HS-27A (cell line): ENCODE data around the gene ZNRF3.
"Not testable (repeated sequence)": the region's sequence is repeated elsewhere in the genome, so short reads cannot be mapped to it uniquely, and the experiment has no call there.

ENCODE experiments used
- DNase-seq: peaks from one replicate; pipeline ENCODE4 v3.0.0-alpha.2; 2012; ENCODE audit warnings: low read depth, missing footprints

The ZNRF3 gene

DNA sequence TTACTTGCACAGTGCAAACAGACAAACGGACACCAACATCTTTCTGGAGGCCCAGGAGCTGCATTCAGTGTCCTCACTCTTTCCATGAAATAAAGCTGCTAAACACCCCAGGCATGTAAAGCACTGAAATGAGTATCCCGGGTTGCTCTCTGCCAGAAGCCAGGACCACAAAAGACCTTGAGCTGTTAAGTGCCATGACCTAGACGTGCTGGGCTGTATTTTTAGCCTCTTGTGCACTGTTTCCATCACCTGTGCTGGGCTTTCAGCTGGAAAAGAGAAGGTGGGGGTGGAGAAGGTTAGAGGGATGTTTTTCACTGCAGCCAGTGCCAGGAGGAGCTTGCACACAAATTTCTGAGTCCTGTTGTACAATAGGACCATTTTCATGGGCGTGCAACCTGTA, 186.1 kb downstream of the ZNRF3 start:
- DNase-seq: no peak

DNA sequence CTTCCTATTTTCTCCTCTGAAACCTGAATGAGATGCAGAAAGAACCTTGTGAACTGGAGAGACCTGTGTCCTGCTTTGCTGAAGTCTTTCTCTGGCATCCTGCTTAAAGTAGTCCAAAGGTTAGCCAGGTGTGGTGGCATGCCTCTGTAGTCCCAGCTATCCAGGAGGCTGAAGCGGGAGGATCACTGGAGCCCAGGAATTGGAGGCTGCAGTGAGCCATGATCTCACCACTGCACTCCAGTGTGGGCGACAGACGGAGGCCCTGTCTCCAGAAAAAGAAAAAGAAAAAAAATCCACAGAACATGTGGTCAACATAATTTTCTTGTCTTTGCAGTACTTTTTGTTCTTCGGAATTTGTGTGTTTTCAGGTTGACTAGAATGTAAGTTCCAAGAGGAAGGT, 187.1 kb downstream of the ZNRF3 start:
- DNase-seq: no peak

DNA sequence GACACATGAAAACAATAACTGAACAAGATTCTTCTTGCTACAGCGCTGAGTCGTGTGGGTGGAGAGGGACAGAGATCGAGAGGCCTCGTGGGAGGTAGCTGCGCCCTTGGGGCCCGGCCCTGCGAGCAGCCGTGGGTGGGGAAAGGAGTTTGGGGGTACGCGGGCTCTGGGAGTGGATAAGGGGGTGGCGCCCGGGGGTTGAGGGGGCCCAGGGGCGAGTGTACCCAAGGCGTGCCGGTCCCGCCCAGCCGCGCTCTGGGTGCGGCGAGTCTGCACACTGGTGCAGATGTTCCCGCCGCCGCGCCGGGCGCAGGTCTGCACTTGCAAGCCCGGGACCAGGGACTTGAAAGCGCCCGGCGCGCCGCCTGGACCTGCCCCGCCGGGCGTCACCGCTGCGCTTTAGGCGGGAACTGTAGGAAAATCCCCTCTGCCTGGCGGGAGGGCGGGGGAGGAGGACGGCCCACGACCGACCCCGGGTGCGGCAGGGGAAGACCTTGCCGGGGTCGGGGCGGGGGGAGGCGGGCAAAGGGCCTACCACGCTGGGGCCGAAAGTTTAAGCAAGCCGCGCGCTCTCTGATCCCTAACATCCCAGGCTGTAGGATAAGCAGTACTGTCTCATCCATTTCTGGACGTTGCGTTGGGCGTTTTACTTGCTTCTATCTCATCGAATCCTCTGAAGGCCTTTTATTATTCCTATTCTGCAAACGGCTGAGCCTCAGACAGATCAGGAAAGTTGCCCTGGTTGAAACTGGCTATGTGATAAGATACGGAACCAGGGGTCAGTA, 188.1 kb downstream of the ZNRF3 start:
- no peak for DNase-seq

DNA sequence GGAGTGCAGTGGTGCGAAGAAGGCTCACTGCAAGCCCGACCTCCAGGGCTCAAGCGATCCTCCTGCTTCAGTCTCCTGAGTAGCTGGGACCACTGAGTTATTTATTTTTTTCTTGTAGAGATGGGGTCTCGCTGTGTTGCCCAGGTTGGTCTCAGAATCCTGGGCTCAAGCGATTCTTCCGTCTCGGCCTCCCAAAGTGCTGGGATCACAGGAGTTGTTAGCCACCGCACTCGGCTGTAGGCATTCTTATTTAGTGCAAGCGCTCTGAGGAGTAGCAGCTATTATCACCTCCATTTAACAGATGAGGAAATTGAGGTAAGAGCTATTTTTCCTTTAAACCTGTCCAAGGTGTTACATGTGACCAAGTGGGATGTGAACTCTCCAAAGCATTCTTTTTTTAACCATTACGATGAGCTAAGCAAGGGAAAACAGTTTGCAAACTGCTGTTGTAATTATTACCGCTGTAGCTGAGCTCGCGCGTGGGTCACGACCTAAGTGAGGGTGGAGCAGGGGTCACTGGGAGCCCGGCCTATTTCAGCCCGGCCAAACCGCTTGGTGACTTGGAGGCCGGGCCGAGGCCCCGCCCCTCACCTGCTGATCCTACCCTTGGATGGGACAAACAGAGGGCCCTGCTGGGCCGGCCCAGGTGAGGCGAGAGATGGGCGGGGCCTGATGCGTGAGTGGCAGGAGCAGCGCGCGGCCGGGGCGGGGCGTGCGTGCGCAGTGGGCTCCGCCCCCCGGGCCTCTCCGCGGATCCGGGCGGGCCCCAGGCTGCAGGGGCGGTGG, 189.0 kb downstream of the ZNRF3 start:
- DNase-seq: no peak

DNA sequence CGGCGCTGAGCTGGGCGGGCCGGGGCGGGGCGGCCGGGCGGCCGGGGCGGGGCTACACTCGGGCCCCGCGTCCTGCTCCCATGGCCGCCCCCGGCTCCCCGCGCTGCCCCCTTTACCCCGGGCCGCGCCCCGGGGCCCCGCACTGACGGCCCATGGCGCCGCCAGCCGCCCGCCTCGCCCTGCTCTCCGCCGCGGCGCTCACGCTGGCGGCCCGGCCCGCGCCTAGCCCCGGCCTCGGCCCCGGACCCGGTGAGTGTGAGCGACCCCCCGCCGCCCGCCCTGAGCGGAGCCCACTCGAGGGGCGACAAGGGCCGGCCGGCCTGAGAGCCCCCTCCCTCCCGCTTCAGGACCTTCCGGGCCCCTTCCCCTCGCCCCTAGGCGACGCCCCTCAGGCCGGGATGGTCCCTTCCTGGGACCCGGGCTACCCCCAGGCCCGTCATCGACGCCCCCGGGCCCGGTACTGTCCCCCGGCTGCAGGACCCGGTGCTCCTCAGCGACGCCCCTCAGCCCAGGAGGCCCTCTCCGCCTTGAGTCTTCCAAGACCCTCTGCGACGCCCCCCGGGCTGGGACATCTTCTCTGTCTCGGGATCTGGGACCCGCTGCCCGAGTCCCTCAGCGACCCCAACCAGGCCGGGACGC, 189.7 kb downstream of the ZNRF3 start, which contains the start of gene KREMEN1:
TSS of gene KREMEN1 (plus strand) at position 57 of the 639 bp plus-strand sequence. CDS start at position 153, 96 bp downstream.
- no peak for DNase-seq

DNA sequence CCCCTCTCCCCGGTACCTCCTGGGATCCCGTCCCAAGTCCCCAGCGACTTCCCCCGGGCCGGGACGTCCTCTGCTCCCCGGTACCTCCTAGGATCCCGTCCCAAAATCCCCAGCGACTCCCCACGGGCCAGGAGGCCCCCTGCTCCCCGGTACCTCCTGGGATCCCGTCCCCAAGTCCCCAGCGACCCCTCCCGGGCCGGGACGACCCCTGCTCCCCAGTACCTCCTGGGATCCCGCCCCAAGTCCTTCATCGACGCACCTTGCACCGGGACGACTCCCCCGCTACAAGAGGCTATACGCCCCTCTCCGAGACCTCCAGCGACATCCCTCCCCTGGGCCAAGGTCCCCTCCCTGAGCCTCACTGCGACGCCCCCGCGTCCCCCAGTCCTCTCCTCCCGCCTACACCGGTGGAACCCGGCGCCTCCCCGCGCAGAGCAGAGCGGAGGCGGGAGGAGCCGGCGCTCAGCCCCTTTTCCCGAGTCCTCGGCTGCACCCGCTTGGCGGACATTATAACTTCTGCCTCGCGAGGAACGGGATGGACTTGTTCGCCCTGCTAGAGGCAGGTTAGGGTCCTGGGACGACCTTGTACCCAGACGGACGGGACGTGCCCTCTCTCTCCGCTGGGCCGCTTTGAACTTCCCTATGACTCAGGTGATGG, 190.4 kb downstream of the ZNRF3 start:
- DNase-seq: no peak

DNA sequence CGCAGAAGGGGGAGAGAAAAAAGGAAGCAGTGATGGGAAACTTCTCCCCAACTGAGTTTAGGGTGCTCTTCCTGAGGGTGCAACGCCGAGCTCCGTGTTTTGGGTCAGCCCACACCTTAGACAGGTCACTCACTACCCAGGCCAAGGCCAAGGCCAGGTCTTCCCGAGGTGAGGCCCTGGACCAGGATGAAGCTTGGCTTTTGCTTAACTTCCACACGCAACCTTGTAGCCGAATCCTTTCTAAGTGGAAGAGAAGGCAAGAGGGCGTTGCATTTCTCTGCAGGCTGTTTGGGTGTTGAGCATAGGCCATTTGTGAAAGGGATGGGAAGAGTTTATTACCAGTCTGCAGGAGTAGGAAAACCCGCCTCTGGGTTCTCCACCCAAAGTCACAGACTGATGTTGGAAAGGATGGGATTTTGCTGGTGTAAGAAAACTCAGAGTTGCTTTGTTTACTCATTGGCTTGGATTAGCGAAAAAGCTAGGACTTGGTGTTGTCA, 191.0 kb downstream of the ZNRF3 start:
- DNase-seq: no peak

DNA sequence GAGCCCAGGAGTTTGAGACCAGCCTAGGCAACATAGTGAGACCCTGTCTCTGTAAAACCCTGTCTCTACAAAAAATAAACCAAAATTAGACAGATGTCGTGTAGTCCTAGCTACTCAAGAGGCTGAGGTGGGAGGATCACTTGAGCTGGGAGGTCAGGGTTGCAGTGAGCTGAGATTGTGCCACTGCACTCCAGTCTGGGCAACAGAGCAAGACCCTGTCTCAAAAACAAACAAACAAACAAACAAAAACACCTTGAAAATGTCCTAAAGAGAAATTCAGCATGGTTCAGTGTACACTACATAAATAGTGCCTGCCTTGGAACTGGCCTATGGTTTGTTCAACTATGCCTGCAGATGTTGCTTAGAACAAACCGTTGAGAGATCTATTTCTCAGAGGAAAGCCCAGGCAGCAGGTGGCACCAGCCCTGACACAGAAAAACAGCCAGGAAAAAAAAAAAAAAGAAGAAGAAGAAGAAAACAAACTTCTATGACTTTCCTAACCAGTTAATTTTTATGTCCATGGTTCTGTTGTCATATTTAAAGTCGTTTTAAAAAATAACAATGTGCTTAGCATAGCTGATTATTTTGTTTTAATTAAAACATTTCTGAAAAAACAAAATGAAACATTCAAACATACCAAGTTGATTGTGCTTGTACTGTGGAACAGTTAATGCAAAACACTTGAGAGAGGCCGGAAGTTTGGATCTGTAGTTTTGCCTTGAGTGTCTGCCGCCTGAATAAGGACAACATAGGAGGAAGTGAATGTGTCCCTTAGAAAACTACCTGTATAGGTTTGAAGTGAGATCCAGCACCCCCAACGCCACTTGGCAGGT, 194.9 kb downstream of the ZNRF3 start:
- DNase-seq: no peak

DNA sequence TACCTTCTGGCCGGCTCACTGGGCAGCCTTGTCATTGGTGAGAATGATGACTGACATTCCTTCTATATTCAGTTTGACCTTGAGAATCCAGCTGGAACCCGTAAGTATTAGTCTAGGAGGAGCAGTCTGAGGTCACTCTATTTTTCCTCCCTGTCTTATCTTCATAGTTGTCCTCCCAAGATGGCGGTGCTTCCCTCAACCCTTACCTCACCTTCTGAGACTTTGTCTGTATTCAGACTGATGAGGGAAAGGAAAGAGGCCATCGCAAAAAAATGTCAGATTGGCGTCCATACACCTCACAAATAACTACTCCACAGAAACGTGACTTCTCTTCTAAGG, 195.5 kb downstream of the ZNRF3 start:
- DNase-seq: no peak

DNA sequence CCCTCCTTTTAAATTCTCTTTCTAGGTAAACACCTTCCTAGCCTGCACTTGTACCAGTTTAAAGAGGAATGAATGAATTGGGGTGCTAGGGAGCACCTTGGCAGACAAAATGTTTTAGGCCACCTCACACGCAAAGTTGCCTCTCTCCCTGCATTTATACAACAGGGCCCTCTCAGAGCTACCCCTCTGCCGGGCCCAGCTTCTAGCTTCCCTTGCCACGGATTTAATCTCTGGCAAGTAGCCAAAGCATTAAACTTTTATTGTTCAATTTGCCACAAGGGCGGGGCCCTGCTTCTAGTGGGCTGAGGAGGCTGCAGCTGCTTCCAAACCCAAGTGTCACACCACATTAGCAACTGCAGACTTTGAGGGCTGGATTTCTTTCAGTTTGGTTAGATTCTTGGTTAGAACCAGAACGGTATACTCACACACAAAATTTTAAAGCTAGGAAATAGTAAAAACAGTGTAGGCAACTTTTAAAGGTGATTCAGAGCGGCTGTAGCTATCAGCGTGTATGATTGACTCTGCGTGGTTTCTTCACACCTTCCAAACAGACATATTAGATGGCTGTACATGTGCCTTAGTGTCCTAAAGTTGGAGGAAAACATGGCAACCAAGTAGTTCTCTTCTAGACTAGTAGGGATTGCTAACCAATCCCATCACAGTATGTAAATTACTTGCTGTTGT, 196.0 kb downstream of the ZNRF3 start:
- DNase-seq: no peak

DNA sequence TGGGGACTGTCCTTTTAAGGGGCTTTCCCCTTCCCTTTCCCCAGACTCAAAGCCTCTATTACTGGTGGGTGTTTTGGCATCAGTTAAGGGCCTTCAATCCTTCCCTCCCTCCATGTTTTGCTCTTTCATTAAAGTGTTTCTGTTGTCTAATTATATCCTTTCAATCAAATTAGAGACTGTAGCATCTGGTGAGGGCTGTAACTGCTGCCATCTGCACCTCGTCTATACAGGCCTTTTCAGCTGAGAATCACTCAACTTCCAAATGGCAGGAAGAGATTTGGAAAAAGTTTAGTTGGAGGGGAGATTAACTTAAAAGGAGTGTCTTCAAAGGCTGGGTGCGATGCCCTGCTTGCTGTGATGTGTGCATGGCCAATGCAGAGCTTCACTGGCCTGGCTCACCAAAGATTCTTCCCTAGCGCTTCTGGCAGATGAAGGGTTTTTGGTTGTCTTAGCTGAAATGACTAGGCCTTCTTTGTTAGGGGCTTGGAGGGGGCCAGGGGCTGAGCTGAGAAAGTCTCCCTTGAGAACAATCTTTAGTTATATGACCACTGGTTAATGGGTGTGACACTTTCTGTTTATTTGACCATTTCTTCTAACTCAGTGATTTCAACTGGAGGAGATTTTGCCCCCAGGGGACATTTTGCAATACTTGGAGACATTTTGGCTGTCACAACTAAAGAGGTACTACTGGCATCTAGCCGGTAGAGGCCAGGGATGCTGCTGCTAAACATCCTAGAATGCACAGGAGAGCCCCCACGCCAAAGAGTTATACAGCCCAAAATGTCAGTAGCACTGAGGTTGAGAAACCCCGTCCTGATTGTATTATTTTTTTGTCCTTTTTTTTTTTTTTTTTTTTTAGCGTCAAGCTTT, 197.0 kb downstream of the ZNRF3 start:
- no peak for DNase-seq

DNA sequence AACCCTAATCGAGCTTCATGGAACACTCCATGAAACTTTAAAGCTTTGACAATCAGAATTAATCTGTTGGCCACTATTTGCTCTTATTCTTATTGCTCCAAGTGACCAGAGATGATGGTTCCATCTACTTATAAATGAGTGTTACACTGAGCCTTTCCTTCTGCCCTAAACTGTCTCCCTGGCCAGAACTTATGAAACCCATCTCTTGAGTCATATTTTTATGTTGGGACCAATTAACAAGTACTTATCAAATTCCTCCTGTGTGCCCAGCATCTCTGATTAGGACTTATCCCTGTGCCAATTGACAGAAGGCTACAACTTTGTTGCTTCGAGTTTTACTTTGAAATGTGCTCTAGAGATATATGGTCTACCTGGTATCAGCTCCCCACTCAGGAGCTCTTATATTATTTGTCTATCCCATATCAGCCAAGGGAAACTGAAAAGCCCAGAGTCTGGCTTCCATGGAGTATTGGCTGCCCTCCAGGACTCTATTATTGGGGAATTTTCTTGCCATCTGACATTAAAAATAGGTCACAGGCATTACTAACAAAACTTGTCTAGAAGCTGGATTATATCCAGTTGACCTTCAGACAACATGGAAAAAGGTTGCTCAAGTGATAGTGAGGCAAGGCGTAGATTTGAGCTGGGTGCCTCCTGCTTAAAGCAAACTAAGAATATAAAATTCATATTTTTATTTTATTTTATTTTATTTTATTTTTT, 198.3 kb downstream of the ZNRF3 start:
- DNase-seq: no peak

DNA sequence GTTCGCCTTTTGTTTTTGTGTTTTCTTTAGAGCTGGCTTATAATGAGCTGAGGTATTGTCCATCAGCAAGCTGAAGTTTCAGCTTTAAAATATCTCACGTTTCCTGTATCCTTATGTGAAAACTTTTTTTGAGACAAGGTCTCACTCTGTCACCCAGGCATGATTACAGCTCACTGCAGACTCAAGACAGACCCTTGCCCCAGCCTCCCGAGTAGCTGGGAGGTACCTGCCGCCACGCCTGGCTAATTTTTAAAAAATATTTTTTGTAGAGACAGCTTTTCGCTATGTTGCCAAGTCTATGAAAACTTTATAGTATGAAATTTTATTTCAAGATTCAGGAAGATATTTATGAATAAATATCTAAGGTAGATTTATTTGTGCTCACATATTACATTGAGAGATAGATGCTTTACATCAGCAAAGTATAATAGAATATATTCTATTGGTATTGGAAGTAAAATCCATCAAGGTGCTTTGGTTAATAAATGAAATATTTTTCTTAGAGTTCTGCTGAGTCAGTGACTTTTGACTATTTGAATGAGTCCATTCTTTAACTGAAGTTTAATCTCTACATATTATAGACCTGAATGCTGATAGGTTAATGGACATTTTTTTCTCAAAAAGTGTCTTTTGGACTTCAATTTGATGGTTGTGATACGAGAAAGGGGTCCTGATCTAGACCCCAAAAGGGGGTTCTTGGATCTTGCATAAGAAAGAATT, 199.6 kb downstream of the ZNRF3 start:
- DNase-seq: no peak

DNA sequence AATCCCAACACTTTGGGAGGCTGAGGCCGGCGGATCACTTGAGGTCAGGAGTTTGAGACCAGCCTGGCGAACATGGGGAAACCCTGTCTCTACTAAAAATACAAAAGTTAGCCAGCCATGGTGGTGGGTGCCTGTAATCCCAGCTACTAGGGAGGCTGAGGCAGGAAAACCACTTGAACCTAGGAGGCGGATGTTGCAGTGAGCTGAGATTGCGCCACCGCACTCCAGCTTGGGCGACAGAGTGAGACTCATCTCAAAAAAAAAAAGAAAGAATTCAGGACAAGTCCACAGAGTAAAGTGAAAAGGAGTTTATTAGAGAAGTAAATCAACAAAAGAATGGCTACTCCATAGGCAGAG, 200.2 kb downstream of the ZNRF3 start:
- DNase-seq: not testable (repeated sequence)

DNA sequence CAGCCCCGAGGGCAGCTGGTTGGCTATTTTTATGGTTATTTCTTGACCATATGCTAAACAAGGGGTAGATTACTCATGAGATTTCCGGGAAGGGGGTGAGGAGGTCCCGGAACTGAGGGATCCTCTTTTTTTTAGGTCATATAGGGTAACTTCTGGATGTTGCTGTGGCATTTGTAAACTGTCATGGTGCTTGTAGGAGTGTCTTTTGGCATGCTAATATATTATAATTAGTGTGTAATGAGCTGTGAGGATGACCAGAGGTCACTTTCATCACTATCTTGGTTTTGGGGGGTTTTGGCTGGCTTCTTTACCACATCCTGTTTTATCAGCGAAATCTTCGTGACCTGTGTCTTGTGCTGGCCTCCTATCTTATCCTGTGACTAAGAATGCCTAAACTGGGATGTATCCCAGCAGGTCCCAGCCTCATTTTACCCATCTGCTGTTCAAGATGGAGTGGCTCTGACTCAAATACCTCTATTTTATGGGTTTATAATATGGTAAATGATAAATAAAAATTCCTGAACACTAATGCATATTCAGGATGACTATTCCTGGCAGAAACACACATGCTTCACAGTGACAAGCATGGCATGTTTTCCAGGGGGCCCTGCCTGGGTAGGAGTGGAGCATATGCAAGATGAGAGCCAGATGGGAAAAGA, 200.7 kb downstream of the ZNRF3 start:
- DNase-seq: no peak

DNA sequence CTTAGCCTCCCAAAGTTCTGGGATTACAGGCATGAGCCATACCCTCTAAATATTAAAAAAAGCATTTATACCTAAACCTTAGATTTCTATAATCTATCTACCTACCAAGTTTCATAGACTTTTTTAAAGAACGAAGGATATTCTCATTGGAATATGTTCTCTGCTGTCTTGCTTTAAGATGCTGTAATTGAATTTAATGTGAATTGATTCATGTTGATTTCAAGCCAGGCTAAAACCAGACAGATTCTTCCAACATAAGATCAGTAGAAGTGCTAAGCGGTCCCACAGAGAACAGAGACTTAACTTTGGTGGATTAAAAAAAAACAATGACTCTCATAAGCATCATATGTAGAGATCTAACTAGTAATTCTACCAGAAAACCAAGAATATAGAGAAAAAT, 203.6 kb downstream of the ZNRF3 start:
- DNase-seq: no peak

DNA sequence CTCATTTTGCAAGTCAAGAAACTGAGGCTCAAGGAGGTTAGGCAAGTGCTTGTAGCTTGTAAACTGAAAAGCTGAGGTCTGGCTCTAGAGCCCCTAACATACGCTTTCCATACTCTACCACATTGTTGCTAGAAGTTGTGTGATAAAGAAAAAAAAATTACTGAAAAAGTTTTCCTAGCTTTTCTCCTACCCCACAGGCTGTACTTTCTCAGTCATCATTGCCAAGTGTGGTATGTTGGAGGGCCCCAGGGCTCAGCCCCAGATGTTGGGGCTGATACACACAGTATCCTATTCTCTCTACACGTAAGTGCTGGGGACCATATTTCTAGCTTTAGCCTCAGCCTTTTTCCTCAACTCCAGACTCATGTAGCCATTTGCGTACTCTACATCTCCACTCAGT, 205.4 kb downstream of the ZNRF3 start:
- DNase-seq: no peak

DNA sequence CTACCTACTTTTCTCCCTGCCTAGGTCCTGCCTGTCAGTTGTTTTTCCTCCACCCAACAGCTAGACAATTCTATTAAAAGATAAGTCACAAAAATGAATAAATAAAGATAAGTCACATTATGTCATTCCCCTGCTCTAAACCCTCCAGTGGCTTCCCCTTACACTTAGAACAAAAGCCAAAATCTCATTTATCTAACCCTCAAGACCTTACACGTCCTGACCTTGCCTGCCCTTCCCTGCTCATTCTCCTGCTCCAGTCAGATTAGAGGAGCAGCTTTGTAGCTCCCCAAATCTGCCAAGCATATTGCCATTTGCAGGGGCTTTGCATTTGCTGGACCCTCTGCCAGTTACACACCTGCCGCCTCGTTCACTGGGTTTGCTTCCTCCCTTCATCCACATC, 206.1 kb downstream of the ZNRF3 start:
- no peak for DNase-seq
